D721Med (cell line): Measurements from ENCODE around the gene DDX54.

Source experiments
- DNase-seq: peaks from one replicate; pipeline ENCODE4 v3.0.0; 2011; ENCODE audit warnings: low spot score; ENCODE audit not compliant: insufficient read length
- FAIRE-seq: peaks from 2 replicates; lab custom pipeline; 2011; peaks lifted over from hg19 to GRCh38; lab: Jason Lieb, UNC
- TF ChIP-seq, protein P1 (sequence below): IDR thresholded peaks from 2 replicates; pipeline ENCODE4 v1.5.1; 2012; ENCODE audit warnings: mild to moderate bottlenecking, control low read depth; ENCODE audit not compliant: insufficient read depth; ENCODE audit errors: missing control alignments

The DDX54 gene, protein sequence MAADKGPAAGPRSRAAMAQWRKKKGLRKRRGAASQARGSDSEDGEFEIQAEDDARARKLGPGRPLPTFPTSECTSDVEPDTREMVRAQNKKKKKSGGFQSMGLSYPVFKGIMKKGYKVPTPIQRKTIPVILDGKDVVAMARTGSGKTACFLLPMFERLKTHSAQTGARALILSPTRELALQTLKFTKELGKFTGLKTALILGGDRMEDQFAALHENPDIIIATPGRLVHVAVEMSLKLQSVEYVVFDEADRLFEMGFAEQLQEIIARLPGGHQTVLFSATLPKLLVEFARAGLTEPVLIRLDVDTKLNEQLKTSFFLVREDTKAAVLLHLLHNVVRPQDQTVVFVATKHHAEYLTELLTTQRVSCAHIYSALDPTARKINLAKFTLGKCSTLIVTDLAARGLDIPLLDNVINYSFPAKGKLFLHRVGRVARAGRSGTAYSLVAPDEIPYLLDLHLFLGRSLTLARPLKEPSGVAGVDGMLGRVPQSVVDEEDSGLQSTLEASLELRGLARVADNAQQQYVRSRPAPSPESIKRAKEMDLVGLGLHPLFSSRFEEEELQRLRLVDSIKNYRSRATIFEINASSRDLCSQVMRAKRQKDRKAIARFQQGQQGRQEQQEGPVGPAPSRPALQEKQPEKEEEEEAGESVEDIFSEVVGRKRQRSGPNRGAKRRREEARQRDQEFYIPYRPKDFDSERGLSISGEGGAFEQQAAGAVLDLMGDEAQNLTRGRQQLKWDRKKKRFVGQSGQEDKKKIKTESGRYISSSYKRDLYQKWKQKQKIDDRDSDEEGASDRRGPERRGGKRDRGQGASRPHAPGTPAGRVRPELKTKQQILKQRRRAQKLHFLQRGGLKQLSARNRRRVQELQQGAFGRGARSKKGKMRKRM

DNA sequence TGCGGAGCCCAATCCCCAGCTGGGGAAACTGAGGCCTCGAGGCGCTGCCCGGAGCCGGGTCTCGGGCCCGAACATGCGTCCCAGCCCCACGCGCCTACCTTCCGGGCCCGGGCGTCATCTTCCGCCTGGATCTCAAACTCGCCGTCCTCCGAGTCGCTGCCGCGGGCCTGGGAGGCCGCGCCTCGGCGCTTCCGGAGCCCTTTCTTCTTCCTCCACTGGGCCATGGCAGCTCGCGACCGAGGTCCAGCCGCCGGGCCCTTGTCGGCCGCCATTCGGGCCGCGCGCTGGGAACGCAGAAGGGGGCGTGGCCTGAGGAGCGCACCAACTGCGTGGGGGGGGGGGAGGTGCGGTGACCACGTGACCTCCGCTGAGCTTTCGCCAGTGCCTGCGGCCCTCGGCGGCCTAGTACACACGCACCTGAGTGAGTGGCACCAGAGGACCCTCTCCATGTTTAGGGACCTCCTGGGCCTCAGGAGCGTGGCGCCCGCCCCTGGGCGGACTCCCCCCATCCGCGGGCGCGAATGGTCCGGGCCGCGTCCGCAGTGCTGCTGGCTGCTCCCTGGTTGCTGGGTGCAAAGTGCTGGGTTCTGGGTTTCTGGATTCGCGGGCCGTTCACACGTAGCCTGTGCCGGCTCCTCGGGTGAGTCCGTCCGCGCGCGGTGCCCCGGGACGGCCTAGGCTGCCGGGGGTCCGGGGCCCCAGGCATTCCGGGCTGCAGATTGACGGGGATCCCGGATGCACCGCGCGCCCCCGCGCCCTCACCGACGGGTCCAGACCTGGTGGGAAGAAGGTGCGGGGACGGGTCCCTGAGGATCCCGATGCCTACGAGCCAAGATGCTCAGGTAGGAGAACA, at the start of gene DDX54, which contains the start of gene RITA1:
DDX54 (minus strand) TSS at position 299 of the 853 bp plus-strand sequence; CDS start at position 272, 27 bp downstream.
RITA1 (plus strand) TSS at position 542 of the 853 bp plus-strand sequence. CDS start 1,026 bp downstream, outside the sequence.
- FAIRE-seq: no peak
- TF ChIP-seq, protein P1, sequence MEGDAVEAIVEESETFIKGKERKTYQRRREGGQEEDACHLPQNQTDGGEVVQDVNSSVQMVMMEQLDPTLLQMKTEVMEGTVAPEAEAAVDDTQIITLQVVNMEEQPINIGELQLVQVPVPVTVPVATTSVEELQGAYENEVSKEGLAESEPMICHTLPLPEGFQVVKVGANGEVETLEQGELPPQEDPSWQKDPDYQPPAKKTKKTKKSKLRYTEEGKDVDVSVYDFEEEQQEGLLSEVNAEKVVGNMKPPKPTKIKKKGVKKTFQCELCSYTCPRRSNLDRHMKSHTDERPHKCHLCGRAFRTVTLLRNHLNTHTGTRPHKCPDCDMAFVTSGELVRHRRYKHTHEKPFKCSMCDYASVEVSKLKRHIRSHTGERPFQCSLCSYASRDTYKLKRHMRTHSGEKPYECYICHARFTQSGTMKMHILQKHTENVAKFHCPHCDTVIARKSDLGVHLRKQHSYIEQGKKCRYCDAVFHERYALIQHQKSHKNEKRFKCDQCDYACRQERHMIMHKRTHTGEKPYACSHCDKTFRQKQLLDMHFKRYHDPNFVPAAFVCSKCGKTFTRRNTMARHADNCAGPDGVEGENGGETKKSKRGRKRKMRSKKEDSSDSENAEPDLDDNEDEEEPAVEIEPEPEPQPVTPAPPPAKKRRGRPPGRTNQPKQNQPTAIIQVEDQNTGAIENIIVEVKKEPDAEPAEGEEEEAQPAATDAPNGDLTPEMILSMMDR: no peak
- no peak for DNase-seq

DNA sequence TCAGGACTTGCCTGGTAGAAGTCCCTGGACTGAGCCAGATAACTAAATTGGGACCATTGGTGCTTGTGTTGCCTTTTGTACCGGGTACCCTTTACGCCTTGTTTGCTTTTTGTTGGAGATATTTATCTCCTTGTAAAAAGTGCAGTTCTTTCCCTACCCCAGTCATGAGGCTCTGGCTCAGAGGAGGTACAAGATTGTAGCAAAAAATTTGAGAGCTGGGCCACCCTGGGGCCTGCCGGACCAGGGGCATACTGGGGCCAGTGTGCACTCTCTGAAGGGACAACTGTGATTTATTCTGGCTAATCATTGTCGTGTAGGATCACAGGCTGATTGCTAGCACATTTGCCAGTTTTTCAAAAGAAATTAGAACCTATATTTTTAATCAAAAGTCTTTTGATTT, 49.2 kb upstream of the DDX54 start:
- DNase-seq (no peak), FAIRE-seq (no peak)
- TF ChIP-seq, protein P1: no peak

DNA sequence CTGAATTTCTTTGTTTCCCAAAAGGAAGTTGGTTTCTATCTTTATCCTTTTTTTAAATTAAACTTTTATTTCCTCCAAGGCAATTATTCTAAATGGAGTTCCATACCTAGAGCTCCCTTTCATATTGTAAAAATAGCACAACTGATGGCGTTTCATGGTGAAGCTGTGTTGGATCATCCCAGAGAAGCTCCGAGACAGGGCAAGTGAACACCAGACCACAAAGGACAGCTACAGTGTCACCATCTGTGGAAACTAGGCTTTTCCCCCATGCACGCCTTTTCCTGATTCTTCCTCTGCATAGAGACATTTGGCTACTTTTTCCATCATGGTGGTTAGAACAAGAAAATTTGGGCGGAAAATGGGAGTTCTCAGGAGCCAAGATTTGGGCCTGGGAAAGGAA, 48.7 kb upstream of the DDX54 start:
- DNase-seq (no peak), FAIRE-seq (no peak)

DNA sequence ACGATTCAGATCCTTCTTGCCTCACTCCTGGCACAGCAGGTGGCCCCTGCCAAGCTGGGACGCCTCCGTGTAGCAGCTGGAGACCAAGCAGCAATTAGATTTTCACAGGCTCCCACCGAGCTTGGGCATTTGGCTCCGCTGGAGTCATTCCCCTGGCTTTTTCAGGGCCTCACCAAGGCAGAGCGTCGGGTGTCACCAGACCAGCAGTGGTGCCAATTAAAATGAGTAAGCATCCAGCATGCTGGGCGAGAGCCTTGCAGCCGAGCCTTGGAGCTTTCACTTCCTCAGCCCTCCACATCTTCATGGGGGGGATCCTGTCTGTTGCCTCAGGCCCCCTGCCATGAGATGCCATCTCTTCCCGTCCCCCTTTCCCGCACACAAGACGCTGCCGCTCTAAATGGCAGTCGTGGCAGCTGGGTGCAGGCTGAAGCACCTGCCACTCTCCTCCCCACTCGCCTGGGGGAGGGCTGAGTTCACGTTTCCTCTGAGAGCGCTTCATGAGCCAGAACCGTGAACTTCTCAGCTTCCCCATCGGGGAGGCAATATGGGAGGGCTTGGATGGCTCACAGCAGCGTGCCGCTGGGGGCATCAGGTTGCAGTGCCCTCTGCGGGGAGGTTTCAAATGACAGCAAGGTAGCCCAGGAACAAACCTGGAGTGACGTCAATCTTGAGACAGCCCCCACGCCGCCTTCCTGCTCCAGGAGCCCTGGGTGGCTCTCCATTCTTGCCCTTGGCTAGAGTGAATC, 47.7 kb upstream of the DDX54 start:
- FAIRE-seq (no peak), DNase-seq (no peak)
- TF ChIP-seq, protein P1: no peak

More for the DNA sequence above, 48.7 kb upstream of the DDX54 start:
- TF ChIP-seq, protein P1: no peak

DNA sequence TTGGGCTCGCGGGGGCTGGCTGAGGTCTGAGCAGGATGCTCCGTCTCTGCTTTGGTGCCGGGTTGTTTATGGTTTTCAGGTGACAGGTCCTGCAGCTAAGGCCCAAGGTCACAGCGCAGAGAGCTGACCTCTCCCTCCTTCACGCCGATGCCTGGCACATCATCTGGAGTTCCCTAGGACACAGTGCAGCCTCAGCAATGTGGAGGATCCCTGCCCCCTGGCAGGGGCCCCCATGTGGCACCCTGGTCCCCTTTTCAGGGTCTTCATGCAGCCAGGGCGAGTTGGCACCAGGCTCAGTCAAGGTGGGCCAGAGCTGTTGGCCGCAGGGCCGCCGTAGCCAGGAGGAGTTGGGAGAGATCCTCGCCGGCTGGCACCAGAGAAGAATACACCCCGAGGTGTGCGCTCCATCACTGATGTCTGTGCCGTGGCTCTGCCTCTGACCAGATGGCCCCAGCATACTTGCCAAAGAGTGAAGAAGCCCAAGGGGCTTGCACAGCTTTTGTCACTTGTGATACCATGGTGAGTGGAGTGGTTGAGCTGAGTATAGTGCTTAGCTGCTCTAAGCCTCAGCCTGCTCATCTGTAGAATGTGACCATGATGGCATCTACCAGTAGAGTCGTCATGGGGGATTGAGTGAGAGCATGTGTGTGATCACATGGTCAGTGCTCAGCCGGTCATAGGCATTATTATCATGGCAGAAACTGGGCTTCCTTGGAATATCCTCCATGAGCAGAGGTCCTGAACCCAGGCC, 47.0 kb upstream of the DDX54 start:
- FAIRE-seq (no peak), DNase-seq (no peak)
- TF ChIP-seq, protein P1: no peak
